K562 (cell line): Measurements from ENCODE around the gene CPA4. TPM values are rescaled to one million over a fixed set of nuclear protein-coding genes. Genes with fewer than 3 reads are reported as not detected.

ENCODE experiments used
- ATAC-seq: fragments of 200-7000 bp; cut with Tn5 transposase; 3 replicates; pipeline ENCODE4 v1.9.1; 2020; ENCODE audit warnings: moderate library complexity
- BruUV-seq: library from RNA; stranded (reverse); fragments of 400-500 nt; replicated peaks from 2 replicates; lab custom pipeline; 2021; lab: Mats Ljungman, UMichigan
- CTCF ChIA-PET: fragments of 300-600 bp; formaldehyde crosslinking; extraction: SDS; loops from one replicate; lab custom pipeline; 2021; ENCODE audit warnings: low intra/inter-chr PET ratio; lab: Yijun Ruan, JAX
- POLR2A ChIA-PET: fragments of 300-600, 350-650 bp; sonication (Branson Sonifier 250); formaldehyde crosslinking; extraction: SDS; loops from one replicate; lab custom pipeline; 2021; ENCODE audit warnings: antibody characterized with exemption, inconsistent platforms; lab: Yijun Ruan, JAX
- DNase-seq, 4 experiments: peaks; one replicate each; pipeline versions ENCODE4 v3.0.0 to v3.0.0-alpha.2; 2011 to 2018; ENCODE audit warnings: low spot score in 3 of 4, mixed read lengths in 3 of 4; ENCODE audit errors: extremely low read depth in 1 of 4
- FAIRE-seq: peaks from 2 replicates; lab custom pipeline; 2011; peaks lifted over from hg19 to GRCh38; lab: Jason Lieb, UNC
- H2AFZ ChIP-seq: 2 replicates; pipeline ENCODE4 v1.6.0; 2011; ENCODE audit warnings: low read depth, low read length, control low read depth, inconsistent platforms
- H3K27ac ChIP-seq: fragments of 200-600 bp; 3 replicates; pipeline ENCODE4 v1.8.0; 2011; ENCODE audit warnings: low read depth, mild to moderate bottlenecking, control low read depth, inconsistent platforms, low read length, moderate library complexity, mixed read lengths; ENCODE audit errors: extremely low read depth
- H3K27me3 ChIP-seq, 2 experiments: fragments of 300-600 bp in 1 of 2; 2 replicates in 1 of 2; 3 replicates in 1 of 2; pipeline versions ENCODE4 v1.6.0 to v1.8.0; 2011; ENCODE audit warnings: inconsistent platforms in 2 of 2, low read length in 2 of 2, mild to moderate bottlenecking in 1 of 2, mixed read lengths in 1 of 2, moderate library complexity in 1 of 2; ENCODE audit not compliant: control insufficient read depth in 2 of 2, insufficient read depth in 2 of 2
- H3K36me3 ChIP-seq: fragments of 300-600 bp; 3 replicates; pipeline ENCODE4 v1.8.0; 2011; ENCODE audit warnings: mild to moderate bottlenecking, low read length, inconsistent platforms; ENCODE audit not compliant: control insufficient read depth, insufficient read depth
- H3K4me1 ChIP-seq, 2 experiments: fragments of 200-600 bp in 1 of 2; replicated peaks in 1 of 2; 2 replicates in 1 of 2; 3 replicates in 1 of 2; pipeline versions ENCODE4 v1.5.1 to v1.8.0; 2011; ENCODE audit warnings: inconsistent platforms in 2 of 2, low read length in 2 of 2, mild to moderate bottlenecking in 1 of 2, mixed read lengths in 1 of 2, moderate library complexity in 1 of 2; ENCODE audit not compliant: control insufficient read depth in 2 of 2, insufficient read depth in 2 of 2
- H3K4me2 ChIP-seq: 2 replicates; pipeline ENCODE4 v1.6.1; 2011; ENCODE audit warnings: low read length, control low read depth, inconsistent platforms, mixed read lengths; ENCODE audit not compliant: insufficient read depth
- H3K4me3 ChIP-seq: fragments of 200-600 bp; sonication (generic), shearing (Covaris generic); 2 replicates; pipeline ENCODE4 v1.5.1; 2016; ENCODE audit warnings: control low read depth, inconsistent platforms
- H3K79me2 ChIP-seq: fragments of 200-600 bp; 3 replicates; pipeline ENCODE4 v1.8.0; 2011; ENCODE audit warnings: low read length, inconsistent platforms; ENCODE audit not compliant: control insufficient read depth, insufficient read depth
- H3K9ac ChIP-seq, 2 experiments: 2 replicates each; pipeline versions ENCODE4 v1.6.0 to v1.6.1; 2011; ENCODE audit warnings: low read depth in 2 of 2, low read length in 2 of 2, control low read depth in 1 of 2, inconsistent platforms in 1 of 2, mild to moderate bottlenecking in 1 of 2, mixed read lengths in 1 of 2; ENCODE audit not compliant: insufficient read depth in 1 of 2
- H3K9me1 ChIP-seq: one replicate; pipeline ENCODE4 v1.6.0; 2011; ENCODE audit warnings: inconsistent platforms, mild to moderate bottlenecking, low read length, moderate library complexity; ENCODE audit not compliant: control insufficient read depth, insufficient read depth
- H3K9me3 ChIP-seq: replicated peaks from 2 replicates; pipeline ENCODE4 v1.5.1; 2011; ENCODE audit warnings: low read depth, low read length, inconsistent platforms; ENCODE audit not compliant: control insufficient read depth, insufficient read depth
- H4K20me1 ChIP-seq: replicated peaks from 2 replicates; pipeline ENCODE4 v1.6.1; 2011; ENCODE audit warnings: low read length, inconsistent platforms, mixed read lengths; ENCODE audit not compliant: control insufficient read depth, insufficient read depth
- ERF ChIP-seq: fragments of 450-650 bp; formaldehyde crosslinking; IDR thresholded peaks from 2 replicates; pipeline ENCODE4 v1.4.0; 2020; ENCODE audit warnings: mild to moderate bottlenecking, mixed read lengths
- GTF3C2 ChIP-seq: IDR thresholded peaks from 3 replicates; pipeline ENCODE4 v1.6.1; 2011; ENCODE audit warnings: borderline replicate concordance, mild to moderate bottlenecking, moderate library complexity; ENCODE audit not compliant: insufficient read length; ENCODE audit errors: extremely low read depth
- KLF13 ChIP-seq: fragments of 450-650 bp; IDR thresholded peaks from 2 replicates; pipeline ENCODE4 v1.6.1; 2016; ENCODE audit warnings: missing genetic modification characterization, low read depth, mild to moderate bottlenecking, missing compliant biosample characterization, moderate library complexity, borderline replicate concordance
- MEF2D ChIP-seq: conservative IDR thresholded peaks from 2 replicates; pipeline ENCODE4 v1.6.1; 2016; ENCODE audit warnings: low read depth, missing genetic modification characterization, missing compliant biosample characterization
- SRSF1 ChIP-seq: fragments of 200-400 bp; formaldehyde crosslinking; IDR thresholded peaks from 2 replicates; pipeline ENCODE4 v1.6.1; 2017; ENCODE audit warnings: mild to moderate bottlenecking, low read depth, low read length, moderate library complexity
- WHSC1 ChIP-seq: IDR thresholded peaks from one replicate; pipeline ENCODE4 v1.6.1; 2012; ENCODE audit warnings: low read length, control low read depth, inconsistent platforms
- ZNF133 ChIP-seq: fragments of 250-450 bp; sonication (Bioruptor Pico); IDR thresholded peaks from 2 replicates; pipeline ENCODE4 v1.4.0; 2020; ENCODE audit warnings: mild to moderate bottlenecking
- ZNF175 ChIP-seq: fragments of 200-800 bp; sonication (Bioruptor generic); IDR thresholded peaks from 2 replicates; pipeline ENCODE4 v1.6.1; 2016; ENCODE audit warnings: low read depth, mild to moderate bottlenecking, missing genetic modification characterization, missing compliant biosample characterization
- WGBS: fragments of 100-300 bp; shearing (Covaris generic); methylation state at CpG from one replicate; pipeline ENCODE4 v1.1.6; 2016; ENCODE audit warnings: low coverage, mixed read lengths; ENCODE audit not compliant: insufficient coverage; ENCODE audit errors: missing lambda C conversion rate; 5-methylcytosine and 5-hydroxymethylcytosine counted together
- in situ Hi-C: fragments of 300-500 bp; cut with MboI; formaldehyde crosslinking; loops from 4 replicates; pipeline ENCODE4 v1.15.0; 2018; ENCODE audit warnings: inconsistent platforms, mixed read lengths
- intact Hi-C: fragments of 100-400 bp; cut with micrococcal nuclease; formaldehyde crosslinking; loops from 2 replicates; pipeline ENCODE4 v1.14.2; 2022
- polyA plus RNA-seq, 8 experiments: library from polyadenylated mRNA; depleted of rRNA in 4 of 8; stranded (reverse) in 5 of 8; unstranded in 3 of 8; fragments of >200 nt; fragmentation: Nextera tagmentation in 2 of 8; fragmentation: Illumina TruSeq in 1 of 8; extraction: Ambion mirVana in 2 of 8; extraction: Trizol in 1 of 8; gene quantifications; 2 replicates each; pipeline versions ENCODE4 v1.2.1 to v1.2.3, GENCODE V29; 2011 to 2014; ENCODE audit warnings: inconsistent platforms in 1 of 8, missing spikeins in 1 of 8
- total RNA-seq, 7 experiments: library from RNA; depleted of rRNA in 6 of 7; stranded (reverse); fragments of >200 nt in 6 of 7; fragmentation: Illumina TruSeq in 2 of 7; extraction: Trizol in 2 of 7; gene quantifications; 2 replicates each; pipeline versions ENCODE4 v1.2.1 to v1.2.3, GENCODE V29; 2011 to 2021; ENCODE audit warnings: low replicate concordance in 1 of 7
- TF ChIP-seq, protein P1 (sequence below): fragments of 250-450 bp; sonication (Bioruptor Pico); IDR thresholded peaks from 2 replicates; pipeline ENCODE4 v1.8.0; 2021; ENCODE audit warnings: mild to moderate bottlenecking, moderate library complexity
- TF ChIP-seq, protein P2 (sequence below): fragments of 450-650 bp; formaldehyde crosslinking; IDR thresholded peaks from 2 replicates; pipeline ENCODE4 v1.4.0; 2020; ENCODE audit warnings: mild to moderate bottlenecking, mixed read lengths
- TF ChIP-seq, protein P3 (sequence below): sonication (generic); formaldehyde crosslinking; IDR thresholded peaks from 2 replicates; pipeline ENCODE4 v1.8.0; 2022; ENCODE audit warnings: mild to moderate bottlenecking, missing genetic modification reagents

The CPA4 gene
- total and polyA plus RNA-seq, 9 of the 15 experiments (the other 6 are each of a cell fraction or from before 2014, with no cell fraction given) = not detected

DNA sequence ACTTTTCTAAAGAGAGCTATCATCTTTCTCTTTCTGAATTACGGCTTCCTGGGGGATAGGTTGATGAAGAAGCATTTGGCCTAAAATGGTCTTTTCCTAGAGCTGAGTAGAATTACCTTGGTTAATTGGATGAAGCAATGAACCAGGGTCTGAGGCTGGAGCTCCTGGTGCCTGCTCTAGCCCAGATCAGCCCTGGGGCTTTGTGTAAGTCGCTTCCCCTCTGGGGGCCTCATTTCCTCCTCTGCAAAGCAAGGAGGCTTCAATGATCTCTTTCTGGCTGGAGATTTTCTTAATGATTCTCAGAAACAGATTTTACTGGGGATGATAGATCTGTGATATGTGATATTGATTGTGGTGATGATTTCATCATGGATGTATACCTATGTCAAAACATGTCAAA lies 29.8 kb upstream of the CPA4 start:
- Histone ChIP-seq H3K9me1 (no peaks in the 10 kb centered on the region), H3K27ac (no peak overlapping the region), H3K36me3 (no peaks in the 10 kb centered on the region), H3K4me3 (no peak overlapping the region), H3K79me2 (no peaks in the 10 kb centered on the region), H3K4me2 (no peak overlapping the region), H3K9me3 (peaks cover 4% of the 10 kb centered on the region; the same call in 1 of the 2 replicates), H3K9ac (no peak overlapping the region), H3K27me3 (peaks cover 10 to 19% of the 10 kb centered on the region in 2 experiments; a peak in 3 of 5 replicates), H3K4me1 (no peaks in the 10 kb centered on the region), H4K20me1 (no peaks in the 10 kb centered on the region), H2AFZ (no peak overlapping the region)
- intact Hi-C loops (loop anchor here (5.0 kb wide), 1 partner anchor 201 kb away; no protein-coding TSS in a partner anchor), in situ Hi-C loops (no loop called here)
- BruUV-seq = no TSS peak
- ATAC-seq = no peak
- 0% methylated on average over 2 of the region's 2 CpGs for WGBS
- no peak for FAIRE-seq
- DNase-seq = no peak
- CTCF ChIA-PET = no interaction called here
- POLR2A ChIA-PET = interaction anchor here (0.9 to 1.3 kb wide), 2 partner anchors 27 to 57 kb away, joined by 3 to 4 read pairs; partner anchors contain the start of gene TMEM209
- TF ChIP-seq SRSF1 = no peak
- TF ChIP-seq KLF13 = no peak
- no peak for TF ChIP-seq MEF2D (tag)
- TF ChIP-seq GTF3C2 = no peak
- TF ChIP-seq WHSC1 = no peak
- TF ChIP-seq ZNF133 (CRISPR knock-in tag) = no peak
- TF ChIP-seq, protein P1, sequence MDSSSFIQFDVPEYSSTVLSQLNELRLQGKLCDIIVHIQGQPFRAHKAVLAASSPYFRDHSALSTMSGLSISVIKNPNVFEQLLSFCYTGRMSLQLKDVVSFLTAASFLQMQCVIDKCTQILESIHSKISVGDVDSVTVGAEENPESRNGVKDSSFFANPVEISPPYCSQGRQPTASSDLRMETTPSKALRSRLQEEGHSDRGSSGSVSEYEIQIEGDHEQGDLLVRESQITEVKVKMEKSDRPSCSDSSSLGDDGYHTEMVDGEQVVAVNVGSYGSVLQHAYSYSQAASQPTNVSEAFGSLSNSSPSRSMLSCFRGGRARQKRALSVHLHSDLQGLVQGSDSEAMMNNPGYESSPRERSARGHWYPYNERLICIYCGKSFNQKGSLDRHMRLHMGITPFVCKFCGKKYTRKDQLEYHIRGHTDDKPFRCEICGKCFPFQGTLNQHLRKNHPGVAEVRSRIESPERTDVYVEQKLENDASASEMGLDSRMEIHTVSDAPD (CRISPR knock-in tag) = no peak
- TF ChIP-seq, protein P2, sequence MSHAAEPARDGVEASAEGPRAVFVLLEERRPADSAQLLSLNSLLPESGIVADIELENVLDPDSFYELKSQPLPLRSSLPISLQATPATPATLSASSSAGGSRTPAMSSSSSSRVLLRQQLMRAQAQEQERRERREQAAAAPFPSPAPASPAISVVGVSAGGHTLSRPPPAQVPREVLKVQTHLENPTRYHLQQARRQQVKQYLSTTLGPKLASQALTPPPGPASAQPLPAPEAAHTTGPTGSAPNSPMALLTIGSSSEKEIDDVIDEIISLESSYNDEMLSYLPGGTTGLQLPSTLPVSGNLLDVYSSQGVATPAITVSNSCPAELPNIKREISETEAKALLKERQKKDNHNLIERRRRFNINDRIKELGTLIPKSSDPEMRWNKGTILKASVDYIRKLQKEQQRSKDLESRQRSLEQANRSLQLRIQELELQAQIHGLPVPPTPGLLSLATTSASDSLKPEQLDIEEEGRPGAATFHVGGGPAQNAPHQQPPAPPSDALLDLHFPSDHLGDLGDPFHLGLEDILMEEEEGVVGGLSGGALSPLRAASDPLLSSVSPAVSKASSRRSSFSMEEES = no peak
- TF ChIP-seq, protein P3, sequence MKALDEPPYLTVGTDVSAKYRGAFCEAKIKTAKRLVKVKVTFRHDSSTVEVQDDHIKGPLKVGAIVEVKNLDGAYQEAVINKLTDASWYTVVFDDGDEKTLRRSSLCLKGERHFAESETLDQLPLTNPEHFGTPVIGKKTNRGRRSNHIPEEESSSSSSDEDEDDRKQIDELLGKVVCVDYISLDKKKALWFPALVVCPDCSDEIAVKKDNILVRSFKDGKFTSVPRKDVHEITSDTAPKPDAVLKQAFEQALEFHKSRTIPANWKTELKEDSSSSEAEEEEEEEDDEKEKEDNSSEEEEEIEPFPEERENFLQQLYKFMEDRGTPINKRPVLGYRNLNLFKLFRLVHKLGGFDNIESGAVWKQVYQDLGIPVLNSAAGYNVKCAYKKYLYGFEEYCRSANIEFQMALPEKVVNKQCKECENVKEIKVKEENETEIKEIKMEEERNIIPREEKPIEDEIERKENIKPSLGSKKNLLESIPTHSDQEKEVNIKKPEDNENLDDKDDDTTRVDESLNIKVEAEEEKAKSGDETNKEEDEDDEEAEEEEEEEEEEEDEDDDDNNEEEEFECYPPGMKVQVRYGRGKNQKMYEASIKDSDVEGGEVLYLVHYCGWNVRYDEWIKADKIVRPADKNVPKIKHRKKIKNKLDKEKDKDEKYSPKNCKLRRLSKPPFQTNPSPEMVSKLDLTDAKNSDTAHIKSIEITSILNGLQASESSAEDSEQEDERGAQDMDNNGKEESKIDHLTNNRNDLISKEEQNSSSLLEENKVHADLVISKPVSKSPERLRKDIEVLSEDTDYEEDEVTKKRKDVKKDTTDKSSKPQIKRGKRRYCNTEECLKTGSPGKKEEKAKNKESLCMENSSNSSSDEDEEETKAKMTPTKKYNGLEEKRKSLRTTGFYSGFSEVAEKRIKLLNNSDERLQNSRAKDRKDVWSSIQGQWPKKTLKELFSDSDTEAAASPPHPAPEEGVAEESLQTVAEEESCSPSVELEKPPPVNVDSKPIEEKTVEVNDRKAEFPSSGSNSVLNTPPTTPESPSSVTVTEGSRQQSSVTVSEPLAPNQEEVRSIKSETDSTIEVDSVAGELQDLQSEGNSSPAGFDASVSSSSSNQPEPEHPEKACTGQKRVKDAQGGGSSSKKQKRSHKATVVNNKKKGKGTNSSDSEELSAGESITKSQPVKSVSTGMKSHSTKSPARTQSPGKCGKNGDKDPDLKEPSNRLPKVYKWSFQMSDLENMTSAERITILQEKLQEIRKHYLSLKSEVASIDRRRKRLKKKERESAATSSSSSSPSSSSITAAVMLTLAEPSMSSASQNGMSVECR (CRISPR knock-in tag) = no peak
- TF ChIP-seq ZNF175 (CRISPR knock-in tag) = no peak
- no peak for TF ChIP-seq ERF (CRISPR knock-in tag)
